Measurements from ENCODE around the gene CAMSAP3. TPM values are rescaled to one million over a fixed set of nuclear protein-coding genes. Genes with fewer than 3 reads are reported as not detected.
"Not testable (repeated sequence)": the region's sequence is repeated elsewhere in the genome, so short reads cannot be mapped to it uniquely, and the experiment has no call there.

CAMSAP3 gene
- total RNA-seq = under 0.01 and 0.19 TPM in 2 replicates

DNA sequence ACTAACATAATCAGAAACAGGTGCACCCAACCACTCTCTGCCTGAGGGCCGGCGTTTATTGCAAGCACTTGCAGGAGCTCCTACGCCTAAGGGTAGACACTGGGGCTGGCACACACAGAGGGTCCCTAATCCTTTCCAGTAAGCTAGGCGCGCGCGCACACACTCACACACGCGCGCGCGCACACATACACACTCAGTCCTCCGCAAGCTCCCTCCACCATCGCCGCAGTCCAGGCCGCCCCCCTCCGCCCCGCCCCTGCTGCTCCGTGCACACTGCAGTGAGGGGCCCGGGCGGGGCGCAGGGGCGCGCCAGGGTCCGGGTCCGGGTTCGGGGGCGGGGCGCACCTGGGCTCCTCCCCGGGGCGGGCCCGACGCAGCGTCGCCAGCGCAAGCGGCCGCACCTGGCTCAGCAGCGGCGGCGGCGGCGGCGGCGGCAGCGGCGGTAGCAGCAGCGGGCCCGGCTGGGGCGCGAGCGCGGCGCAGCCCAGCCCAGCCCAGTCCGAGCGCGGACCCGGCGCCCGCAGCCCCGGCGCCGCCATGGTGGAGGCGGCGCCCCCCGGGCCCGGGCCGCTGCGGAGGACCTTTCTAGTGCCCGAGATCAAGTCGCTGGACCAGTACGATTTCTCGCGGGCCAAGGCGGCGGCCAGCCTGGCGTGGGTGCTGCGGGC is at the start of gene CAMSAP3:
Gene CAMSAP3 (plus strand): TSS at position 398 of the 668 bp plus-strand sequence. CDS start 140 bp downstream, at position 538.
- DNase-seq = no peak

GRCh38 chr19:7545904-7546303 is 49.8 kb upstream of the CAMSAP3 start:
- DNase-seq = no peak

DNA sequence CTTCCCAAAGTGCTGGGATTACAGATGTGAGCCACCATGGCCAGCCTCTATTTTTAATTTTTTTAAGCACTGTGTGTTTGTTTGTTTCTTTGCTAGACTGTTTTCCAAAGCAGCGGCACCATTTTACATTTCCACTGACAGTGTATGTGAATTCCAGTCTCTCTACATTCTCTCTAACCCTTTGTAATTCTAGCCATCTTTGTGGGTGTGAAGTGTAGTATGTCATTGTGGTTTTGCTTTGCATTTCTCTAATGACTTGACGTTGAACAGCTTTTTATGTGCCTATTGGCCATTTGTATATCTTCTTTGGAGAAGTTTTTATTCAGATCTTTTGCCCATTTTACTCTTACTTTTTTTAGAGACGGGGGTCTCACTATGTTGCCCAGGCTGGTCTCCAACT is 48.5 kb upstream of the CAMSAP3 start:
- no peak for DNase-seq

DNA sequence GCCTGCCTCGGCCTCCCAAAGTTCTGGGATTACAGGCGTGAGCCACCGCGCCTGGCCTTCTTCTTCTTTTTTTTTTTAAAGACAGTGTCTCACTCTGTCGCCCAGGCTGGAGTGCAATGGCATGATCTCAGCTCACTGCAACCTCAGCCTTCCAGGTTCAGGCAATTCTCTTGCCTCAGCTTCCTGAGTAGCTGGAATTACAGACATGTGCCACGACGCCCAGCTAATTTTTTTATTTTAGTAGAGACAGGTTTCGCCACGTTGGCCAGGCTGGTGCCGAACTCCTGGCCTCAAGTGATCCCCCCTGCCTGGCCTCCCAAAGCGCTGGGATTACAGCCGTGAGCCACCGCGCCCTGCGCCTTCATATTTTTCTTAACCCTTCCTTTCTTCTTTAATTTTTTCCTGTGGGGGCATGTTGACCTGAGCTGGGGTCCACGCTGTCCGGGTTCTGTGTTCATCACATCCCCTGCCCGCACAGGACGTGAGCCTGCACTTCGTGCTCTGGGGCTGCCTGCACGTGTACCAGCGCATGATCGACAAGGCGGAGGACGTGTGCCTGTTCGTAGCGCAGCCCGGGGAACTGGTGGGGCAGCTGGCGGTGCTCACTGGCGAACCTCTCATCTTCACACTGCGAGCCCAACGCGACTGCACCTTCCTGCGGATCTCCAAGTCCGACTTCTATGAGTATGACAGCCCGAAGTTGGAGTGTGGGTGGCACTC is 46.1 kb upstream of the CAMSAP3 start:
- DNase-seq = no peak

DNA sequence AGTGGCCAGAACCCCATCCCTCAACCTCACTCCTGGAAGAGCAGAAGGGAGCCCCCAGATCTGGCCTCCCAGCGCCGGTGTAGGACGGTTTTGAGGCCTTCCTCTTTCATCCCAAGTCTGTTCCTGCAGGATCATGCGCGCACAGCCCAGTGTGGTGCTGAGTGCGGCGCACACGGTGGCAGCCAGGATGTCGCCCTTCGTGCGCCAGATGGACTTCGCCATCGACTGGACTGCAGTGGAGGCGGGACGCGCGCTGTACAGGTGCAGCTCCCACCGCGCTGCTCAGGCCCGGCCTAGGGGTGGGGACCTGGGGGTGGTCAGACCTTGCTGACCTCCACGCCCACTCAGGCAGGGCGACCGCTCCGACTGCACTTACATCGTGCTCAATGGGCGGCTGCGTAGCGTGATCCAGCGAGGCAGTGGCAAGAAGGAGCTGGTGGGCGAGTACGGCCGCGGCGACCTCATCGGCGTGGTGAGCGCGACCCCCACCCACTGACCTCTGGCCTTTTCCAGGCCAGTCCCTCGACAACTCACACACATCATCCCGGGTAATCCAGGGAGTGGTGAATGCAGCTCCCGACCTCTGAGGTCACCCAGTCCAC is 45.4 kb upstream of the CAMSAP3 start:
- no peak for DNase-seq

- peak; percentile 40 for DNase-seq
These were observed 44.5 kb upstream of the CAMSAP3 start for GRCh38 chr19:7550987-7551761.

DNA sequence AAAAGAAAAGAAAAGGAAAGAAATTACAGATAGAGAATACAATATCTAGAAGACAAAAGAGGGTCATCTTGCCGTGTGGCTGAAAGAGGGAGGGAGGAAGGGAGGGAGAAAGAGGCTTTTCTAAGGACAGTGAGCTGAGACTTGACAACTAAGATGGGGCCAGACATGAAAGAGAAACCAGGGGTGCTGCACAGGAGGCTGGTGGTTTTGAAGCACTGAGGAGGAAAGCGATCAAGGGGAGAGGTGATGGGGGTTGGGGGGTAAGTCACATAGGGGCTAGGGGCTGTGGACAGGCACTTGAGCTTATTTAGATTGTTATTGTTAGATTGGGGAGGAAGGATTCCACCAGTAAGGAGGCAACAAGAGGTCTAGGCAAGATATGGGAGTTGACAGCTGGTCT is 42.9 kb upstream of the CAMSAP3 start:
- no peak for DNase-seq

DNA sequence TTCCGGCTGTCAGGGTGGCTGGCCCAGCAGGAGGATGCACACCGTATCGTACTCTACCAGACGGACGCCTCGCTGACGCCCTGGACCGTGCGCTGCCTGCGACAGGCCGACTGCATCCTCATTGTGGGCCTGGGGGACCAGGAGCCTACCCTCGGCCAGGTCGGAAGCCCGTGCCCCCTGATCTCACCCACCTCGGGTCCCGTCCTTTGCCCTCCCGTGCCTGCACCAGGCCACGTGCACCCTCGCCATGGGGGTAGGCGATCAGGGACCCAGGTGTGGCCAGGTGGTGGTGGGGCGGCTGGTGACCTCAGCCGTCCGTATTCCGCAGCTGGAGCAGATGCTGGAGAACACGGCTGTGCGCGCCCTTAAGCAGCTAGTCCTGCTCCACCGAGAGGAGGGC is 41.1 kb upstream of the CAMSAP3 start:
- no peak for DNase-seq

- DNase-seq = no peak
These were observed 40.4 kb upstream of the CAMSAP3 start for GRCh38 chr19:7554990-7555864.

GRCh38 chr19:7556696-7557315 is 38.9 kb upstream of the CAMSAP3 start:
- no peak for DNase-seq

- no peak for DNase-seq
These were observed 37.0 kb upstream of the CAMSAP3 start for GRCh38 chr19:7558667-7559066.

- DNase-seq = no peak
These were observed 36.6 kb upstream of the CAMSAP3 start for GRCh38 chr19:7559102-7559501.

DNA sequence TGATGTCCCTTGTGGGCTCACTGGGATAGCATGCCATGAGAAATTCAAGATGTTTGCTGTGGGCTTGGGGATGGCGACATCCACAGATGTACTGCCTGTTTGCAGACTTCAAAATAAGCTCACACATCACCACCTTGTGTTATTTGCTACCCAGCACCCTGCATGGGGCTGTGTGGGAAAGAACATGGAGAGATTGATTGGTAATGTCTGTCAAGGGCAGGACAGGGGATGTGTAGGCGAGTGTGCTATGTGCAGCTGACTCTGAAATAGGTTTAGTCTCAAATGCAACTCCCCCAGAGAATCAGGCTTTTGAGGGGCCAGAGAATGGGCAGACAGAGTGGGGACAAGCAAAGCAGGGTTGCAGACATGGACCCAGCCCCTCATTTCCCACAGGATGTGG is 35.4 kb upstream of the CAMSAP3 start:
- no peak for DNase-seq

DNA sequence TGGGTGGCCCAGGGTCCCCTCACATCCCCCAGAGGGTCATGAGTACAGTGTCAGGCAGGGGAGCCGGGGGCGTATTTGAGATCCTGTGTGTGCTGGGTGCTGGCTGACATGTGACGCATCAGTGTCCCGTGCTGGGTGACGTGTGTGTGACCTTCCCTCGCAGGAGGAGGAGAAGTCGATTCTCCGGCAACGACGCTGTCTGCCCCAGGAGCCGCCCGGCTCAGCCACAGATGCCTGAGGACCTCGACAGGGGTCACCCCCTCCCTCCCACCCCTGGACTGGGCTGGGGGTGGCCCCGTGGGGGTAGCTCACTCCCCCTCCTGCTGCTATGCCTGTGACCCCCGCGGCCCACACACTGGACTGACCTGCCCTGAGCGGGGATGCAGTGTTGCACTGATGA is 34.3 kb upstream of the CAMSAP3 start:
- DNase-seq = no peak

DNA sequence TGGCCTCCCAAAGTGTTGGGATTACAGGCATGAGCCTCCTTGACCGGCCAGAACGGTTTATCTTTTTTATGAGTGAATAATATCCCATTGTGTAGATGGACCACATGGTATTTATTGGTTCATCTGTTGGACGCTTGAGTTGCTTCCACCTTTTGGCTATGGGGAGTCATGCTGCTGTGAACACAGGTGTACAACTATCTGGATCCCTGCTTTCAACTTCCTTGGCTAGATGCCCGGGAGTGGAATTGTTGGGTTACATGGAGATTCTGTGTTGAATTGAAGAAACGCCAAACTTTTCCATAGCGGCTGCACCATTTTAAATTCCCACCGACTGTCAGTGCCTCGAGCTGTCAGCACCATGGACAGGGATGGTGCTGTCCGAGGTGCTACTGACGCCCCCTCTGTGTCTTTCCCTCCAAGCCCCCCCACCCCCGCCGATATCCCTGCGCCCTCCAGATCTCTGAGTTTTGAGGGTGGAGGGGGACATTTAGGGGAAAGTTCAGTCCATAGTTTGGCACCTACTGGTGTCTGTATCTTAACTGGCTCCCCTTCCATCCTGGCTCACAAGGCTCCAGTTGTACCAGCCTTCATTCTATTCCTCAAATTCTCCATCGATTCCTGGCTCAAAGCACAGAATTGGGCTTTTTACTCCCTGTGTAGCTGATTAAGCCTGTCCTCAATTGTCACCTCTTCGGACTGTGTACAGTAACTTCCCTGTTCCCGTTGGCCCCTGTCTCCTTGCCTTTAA is 32.8 kb upstream of the CAMSAP3 start:
- peak; percentile 18 for DNase-seq

- DNase-seq = no peak
These were observed 30.8 kb upstream of the CAMSAP3 start for GRCh38 chr19:7564866-7565265.

DNA sequence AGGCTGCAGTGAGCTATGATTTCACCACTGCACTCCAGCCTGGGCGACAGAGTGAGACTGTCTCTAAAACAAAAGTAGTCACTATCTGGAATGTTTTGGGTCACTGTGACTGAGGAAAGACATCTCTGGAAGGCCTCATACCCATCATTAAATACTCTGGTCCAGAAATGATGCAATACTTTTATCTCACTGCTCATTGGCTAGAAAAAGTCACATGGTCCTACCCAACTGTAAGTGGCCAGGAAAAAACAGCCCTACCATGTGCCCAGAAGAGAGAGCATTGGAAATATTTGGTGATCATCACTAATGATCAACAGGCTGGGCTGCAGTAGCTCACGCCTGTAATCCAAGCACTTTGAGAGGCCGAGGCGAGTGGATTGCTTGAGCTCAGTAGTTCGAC is 30.3 kb upstream of the CAMSAP3 start:
- DNase-seq = no peak

DNA sequence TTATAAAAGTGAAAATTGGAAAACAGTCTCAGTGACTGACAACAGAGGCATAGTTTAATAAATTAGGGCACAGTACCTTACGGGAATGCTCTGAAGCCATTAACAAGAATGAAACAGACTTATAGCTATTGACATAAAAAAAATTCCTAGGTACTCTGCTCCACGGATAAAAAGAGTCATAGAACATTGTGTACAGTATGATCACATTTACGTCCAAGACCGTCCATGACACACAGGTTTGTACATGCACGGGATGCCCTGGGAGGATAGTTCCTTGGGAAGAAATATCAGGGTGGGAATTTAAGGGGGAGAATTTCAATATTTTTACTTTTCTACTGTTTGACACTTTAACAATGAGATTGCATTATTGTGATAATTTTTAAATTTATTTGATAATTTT is 24.9 kb upstream of the CAMSAP3 start:
- no peak for DNase-seq

DNA sequence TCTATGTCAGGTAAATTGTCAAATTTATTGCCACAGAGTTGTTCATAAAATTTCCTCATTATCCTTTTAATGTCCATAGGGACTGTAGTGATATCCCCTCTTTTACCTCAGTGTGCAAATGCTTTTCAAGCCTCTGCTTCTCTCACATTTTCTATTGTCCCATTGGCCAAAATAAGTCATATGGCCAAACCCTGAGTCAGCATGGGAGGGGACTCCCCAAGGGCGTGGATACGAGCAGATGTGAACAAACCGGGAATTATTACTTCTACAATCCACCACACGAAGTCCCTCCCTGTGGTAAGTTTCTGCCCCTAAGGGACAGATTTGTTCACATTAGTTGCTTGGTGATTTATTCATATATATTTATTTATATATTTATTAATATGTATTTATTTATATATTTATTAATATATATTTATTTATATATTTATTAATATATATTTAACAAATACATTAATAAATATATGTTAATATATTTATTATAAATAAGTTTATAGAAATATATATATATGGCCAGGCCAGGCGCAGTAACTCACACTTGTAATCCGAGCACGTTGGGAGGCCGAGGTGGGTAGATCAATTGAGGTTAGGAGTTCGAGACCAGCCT is 20.1 kb upstream of the CAMSAP3 start:
- no peak for DNase-seq

- DNase-seq = not testable (repeated sequence)
These were observed 18.2 kb upstream of the CAMSAP3 start for GRCh38 chr19:7577422-7577821.

DNA sequence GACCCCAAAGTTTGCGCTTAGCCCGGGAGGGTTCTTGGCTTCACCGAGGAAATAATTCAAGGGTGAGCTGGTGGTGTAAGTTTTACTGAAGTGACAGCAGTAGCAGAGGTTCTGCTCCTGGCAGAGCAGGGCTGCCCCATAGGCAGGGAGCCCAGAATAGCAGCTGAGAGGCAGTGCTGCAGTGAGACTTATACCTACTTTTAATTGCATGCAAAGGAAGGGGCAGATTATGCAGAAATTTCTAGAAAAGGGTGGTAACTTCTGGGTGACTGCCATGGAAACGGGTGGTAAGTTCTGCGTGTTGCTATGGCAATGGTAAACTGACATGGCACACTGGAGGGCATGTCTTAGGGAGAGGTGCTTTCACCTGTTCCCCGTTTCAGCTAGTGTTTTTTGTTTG is 17.5 kb upstream of the CAMSAP3 start:
- DNase-seq = no peak

Data from dermis blood vessel endothelial cell (primary cell).